IMR-90 (cell line): ENCODE measurements around the gene SLC19A1. TPM values are rescaled to one million over a fixed set of nuclear protein-coding genes. Genes with fewer than 3 reads are reported as not detected.

Experiments used
- ATAC-seq: fragments of 200-7000 bp; cut with Tn5 transposase; 2 replicates; pipeline ENCODE4 v1.9.1; 2020; ENCODE audit warnings: low read depth, mild to moderate bottlenecking, moderate library complexity
- BruUV-seq: library from RNA; stranded (reverse); fragments of 400-500 nt; replicated peaks from 2 replicates; lab custom pipeline; 2021; lab: Mats Ljungman, UMichigan
- CTCF ChIA-PET: fragments of 300-600 bp; formaldehyde crosslinking; extraction: SDS; loops from one replicate; lab custom pipeline; 2021; ENCODE audit warnings: antibody characterized with exemption; lab: Yijun Ruan, JAX
- POLR2A ChIA-PET: fragments of 300-600 bp; sonication (Branson Sonifier 250); formaldehyde crosslinking; loops from one replicate; lab custom pipeline; 2022; ENCODE audit warnings: antibody characterized with exemption; ENCODE audit not compliant: unreplicated experiment; lab: Charles Lee
- DNase-seq: peaks from one replicate; pipeline ENCODE4 v3.0.0; 2013
- H2AFZ ChIP-seq: replicated peaks from 2 replicates; pipeline ENCODE3; 2013; ENCODE audit warnings: low read length, mild to moderate bottlenecking; ENCODE audit not compliant: poor library complexity
- H2AK5ac ChIP-seq: 2 replicates; pipeline ENCODE4 v1.6.1; 2013; ENCODE audit warnings: low read depth, low read length, inconsistent platforms
- H2AK9ac ChIP-seq: replicated peaks from 2 replicates; pipeline ENCODE3; 2013; ENCODE audit warnings: mild to moderate bottlenecking, low read depth, low read length, moderate library complexity; ENCODE audit not compliant: poor library complexity
- H2BK120ac ChIP-seq: 2 replicates; pipeline ENCODE4 v1.6.1; 2013; ENCODE audit warnings: low read depth, low read length, inconsistent platforms
- H2BK15ac ChIP-seq: 3 replicates; pipeline ENCODE4 v1.6.1; 2013; ENCODE audit warnings: low read depth, low read length, inconsistent platforms
- H2BK20ac ChIP-seq: 2 replicates; pipeline ENCODE4 v1.6.1; 2013; ENCODE audit warnings: low read depth, mild to moderate bottlenecking, inconsistent platforms, low read length, moderate library complexity
- H2BK5ac ChIP-seq: 2 replicates; pipeline ENCODE4 v1.6.1; 2013; ENCODE audit warnings: mild to moderate bottlenecking, low read depth, low read length, inconsistent platforms; ENCODE audit not compliant: poor library complexity, severe bottlenecking
- H3K14ac ChIP-seq: replicated peaks from 2 replicates; pipeline ENCODE4 v1.6.1; 2013; ENCODE audit warnings: low read depth, low read length, inconsistent platforms
- H3K18ac ChIP-seq: 2 replicates; pipeline ENCODE4 v1.6.1; 2013; ENCODE audit warnings: low read depth, low read length, control low read depth
- H3K23ac ChIP-seq: 2 replicates; pipeline ENCODE4 v1.6.1; 2013; ENCODE audit warnings: low read depth, low read length, inconsistent platforms
- H3K27ac ChIP-seq: 2 replicates; pipeline ENCODE4 v1.5.1; 2013; ENCODE audit warnings: mild to moderate bottlenecking, control low read depth, low read length; ENCODE audit not compliant: insufficient read depth
- H3K27me3 ChIP-seq: 2 replicates; pipeline ENCODE4 v1.6.1; 2013; ENCODE audit warnings: low read length; ENCODE audit not compliant: control insufficient read depth, insufficient read depth
- H3K36me3 ChIP-seq: 2 replicates; pipeline ENCODE4 v1.6.1; 2013; ENCODE audit warnings: low read length, mixed read lengths; ENCODE audit not compliant: control insufficient read depth, insufficient read depth
- H3K4ac ChIP-seq: 2 replicates; pipeline ENCODE4 v1.6.1; 2013; ENCODE audit warnings: low read depth, low read length, inconsistent platforms
- H3K4me1 ChIP-seq: 2 replicates; pipeline ENCODE4 v1.6.1; 2013; ENCODE audit warnings: low read length, mixed read lengths; ENCODE audit not compliant: control insufficient read depth, insufficient read depth
- H3K4me2 ChIP-seq: 2 replicates; pipeline ENCODE4 v1.6.1; 2013; ENCODE audit warnings: low read depth, mild to moderate bottlenecking, control low read depth, low read length, moderate library complexity
- H3K4me3 ChIP-seq: 2 replicates; pipeline ENCODE4 v1.5.1; 2013; ENCODE audit warnings: low read depth, mild to moderate bottlenecking, control low read depth, low read length, moderate library complexity; ENCODE audit not compliant: insufficient read depth
- H3K56ac ChIP-seq: 2 replicates; pipeline ENCODE4 v1.6.1; 2013; ENCODE audit warnings: low read length, inconsistent platforms; ENCODE audit not compliant: insufficient read depth; ENCODE audit errors: extremely low read depth
- H3K79me1 ChIP-seq, 2 experiments: 2 replicates each; pipeline ENCODE4 v1.6.1; 2013; ENCODE audit warnings: low read length in 2 of 2, inconsistent platforms in 1 of 2, low read depth in 1 of 2
- H3K9ac ChIP-seq: 2 replicates; pipeline ENCODE4 v1.6.1; 2013; ENCODE audit warnings: low read depth, low read length, control low read depth
- H3K9me1 ChIP-seq: 2 replicates; pipeline ENCODE4 v1.6.1; 2013; ENCODE audit warnings: low read length, inconsistent platforms; ENCODE audit not compliant: insufficient read depth
- H3K9me3 ChIP-seq: 2 replicates; pipeline ENCODE4 v1.6.1; 2013; ENCODE audit warnings: low read length; ENCODE audit not compliant: control insufficient read depth, insufficient read depth
- H4K20me1 ChIP-seq: 2 replicates; pipeline ENCODE4 v1.6.1; 2013; ENCODE audit warnings: low read length, inconsistent platforms; ENCODE audit not compliant: insufficient read depth
- H4K5ac ChIP-seq: 2 replicates; pipeline ENCODE4 v1.6.1; 2013; ENCODE audit warnings: mild to moderate bottlenecking, low read depth, low read length, control low read depth
- H4K8ac ChIP-seq, 2 experiments: 2 replicates each; pipeline ENCODE4 v1.6.1; 2013; ENCODE audit warnings: low read depth in 2 of 2, low read length in 2 of 2, control low read depth in 1 of 2, inconsistent platforms in 1 of 2
- H4K91ac ChIP-seq: 2 replicates; pipeline ENCODE4 v1.6.1; 2013; ENCODE audit warnings: low read depth, low read length, inconsistent platforms; ENCODE audit not compliant: insufficient read depth
- BHLHE40 ChIP-seq: fragments of 150-350 bp; IDR thresholded peaks from 2 replicates; pipeline ENCODE4 v1.6.1; 2016; ENCODE audit warnings: mild to moderate bottlenecking, low read depth, low read length
- CEBPB ChIP-seq: IDR thresholded peaks from 2 replicates; pipeline ENCODE4 v1.6.1; 2012; ENCODE audit warnings: low read depth, low read length, improper control_type of control experiment
- CHD1 ChIP-seq: IDR thresholded peaks from 2 replicates; pipeline ENCODE4 v1.6.1; 2012; ENCODE audit warnings: low read depth, low read length, improper control_type of control experiment
- CTCF ChIP-seq: conservative IDR thresholded peaks from 2 replicates; pipeline ENCODE4 v1.5.1; 2012; ENCODE audit warnings: mild to moderate bottlenecking, low read depth, low read length, improper control_type of control experiment
- ELK1 ChIP-seq: fragments of 150-350 bp; IDR thresholded peaks from 2 replicates; pipeline ENCODE4 v1.6.1; 2016; ENCODE audit warnings: low read depth, mild to moderate bottlenecking, low read length, moderate library complexity, borderline replicate concordance
- FOS ChIP-seq: fragments of 150-350 bp; IDR thresholded peaks from 2 replicates; pipeline ENCODE4 v1.6.1; 2016; ENCODE audit warnings: low read depth, low read length
- MAFK ChIP-seq: IDR thresholded peaks from 2 replicates; pipeline ENCODE4 v1.6.1; 2012; ENCODE audit warnings: low read depth, low read length, improper control_type of control experiment
- MAZ ChIP-seq: IDR thresholded peaks from 2 replicates; pipeline ENCODE4 v1.6.1; 2012; ENCODE audit warnings: low read depth, mild to moderate bottlenecking, low read length, improper control_type of control experiment, moderate library complexity, borderline replicate concordance
- MXI1 ChIP-seq: IDR thresholded peaks from 2 replicates; pipeline ENCODE4 v1.6.1; 2012; ENCODE audit warnings: low read depth, mild to moderate bottlenecking, low read length, moderate library complexity, borderline replicate concordance
- NFE2L2 ChIP-seq: fragments of 150-350 bp; IDR thresholded peaks from 2 replicates; pipeline ENCODE4 v1.6.1; 2016; ENCODE audit warnings: low read depth, mild to moderate bottlenecking, low read length
- POLR2A ChIP-seq: IDR thresholded peaks from 2 replicates; pipeline ENCODE4 v1.6.1; 2012; ENCODE audit warnings: mild to moderate bottlenecking, low read depth, low read length
- RAD21 ChIP-seq: IDR thresholded peaks from 2 replicates; pipeline ENCODE4 v1.6.1; 2012; ENCODE audit warnings: low read length, improper control_type of control experiment
- RCOR1 ChIP-seq: IDR thresholded peaks from 2 replicates; pipeline ENCODE4 v1.6.1; 2012; ENCODE audit warnings: mild to moderate bottlenecking, low read length, improper control_type of control experiment; ENCODE audit not compliant: insufficient replicate concordance
- RFX5 ChIP-seq: IDR thresholded peaks from 2 replicates; pipeline ENCODE4 v1.8.0; 2012; ENCODE audit warnings: low read depth, mild to moderate bottlenecking, low read length, moderate library complexity
- SMC3 ChIP-seq: fragments of 150-350 bp; IDR thresholded peaks from 2 replicates; pipeline ENCODE4 v1.6.1; 2016; ENCODE audit warnings: low read depth, mild to moderate bottlenecking, antibody characterized with exemption, low read length, moderate library complexity
- WGBS, 2 experiments: methylation state at CpG; one replicate each; pipeline versions ENCODE4 v1.1.5 to v1.1.7; 2013; ENCODE audit warnings: missing lambda C conversion rate in 2 of 2; ENCODE audit not compliant: insufficient read length in 1 of 2; ENCODE audit errors: extremely low coverage in 2 of 2; 5-methylcytosine and 5-hydroxymethylcytosine counted together
- dilution Hi-C: fragments of 300-500 bp; cut with HindIII; formaldehyde crosslinking; loops from one replicate; pipeline ENCODE4 v1.14.3; 2018; ENCODE audit warnings: low sequenced_read_pairs; ENCODE audit not compliant: unreplicated experiment
- in situ Hi-C: fragments of 300-500 bp; cut with MboI; formaldehyde crosslinking; loops from 3 replicates; pipeline ENCODE4 v1.14.3; 2019; ENCODE audit warnings: low sequenced_read_pairs, inconsistent platforms, mixed read lengths
- intact Hi-C: fragments of 100-400 bp; cut with micrococcal nuclease; formaldehyde crosslinking; loops from 2 replicates; pipeline ENCODE4 v1.10.0; 2022
- polyA plus RNA-seq, 3 experiments: library from polyadenylated mRNA; depleted of rRNA; stranded (reverse); fragments of >200 nt; gene quantifications; 2 replicates each; pipeline ENCODE4 v1.2.3, GENCODE V29; 2012; ENCODE audit warnings: low replicate concordance in 1 of 3
- total RNA-seq: library from RNA; depleted of rRNA; stranded (reverse); fragments of >200 nt; gene quantifications from 2 replicates; pipeline ENCODE4 v1.2.3, GENCODE V29; 2012
- TF ChIP-seq, protein P1 (sequence below): fragments of 150-350 bp; IDR thresholded peaks from 2 replicates; pipeline ENCODE4 v1.6.1; 2017; ENCODE audit warnings: mild to moderate bottlenecking, antibody characterized with exemption, low read length, low read depth

The SLC19A1 gene
- total and polyA plus RNA-seq, 2 of the 4 experiments (the other 2 are of a cell fraction): 2.2 to 16.2 TPM

- ChIA-PET CTCF (no interaction called here), POLR2A (no interaction called here)
- WGBS, 2 experiments: 93% methylated on average over 19 of the region's 29 CpGs; no CpG with 5 or more reads in 1 of the 2 experiments
- Histone ChIP-seq H3K4ac (no peak overlapping the region), H3K79me1 (peaks cover 0 to 4% of the 10 kb centered on the region in 2 experiments; a peak in 1 of 4 replicates), H3K23ac (no peak overlapping the region), H2AFZ (no peak overlapping the region), H3K56ac (no peak overlapping the region), H2BK5ac (no peak overlapping the region), H4K8ac (no peak overlapping the region), H3K4me3 (no peak overlapping the region), H3K36me3 (peaks cover 57% of the 10 kb centered on the region), H2BK120ac (no peak overlapping the region), H3K18ac (no peak overlapping the region), H3K4me2 (no peak overlapping the region), H3K9me3 (no peaks in the 10 kb centered on the region), H2BK20ac (no peak overlapping the region), H3K4me1 (no peaks in the 10 kb centered on the region), H3K27me3 (no peaks in the 10 kb centered on the region), H4K20me1 (no peaks in the 10 kb centered on the region; the same call in 1 of the 2 replicates), H4K91ac (no peak overlapping the region), H3K9ac (no peak overlapping the region), H3K9me1 (peaks cover 6% of the 10 kb centered on the region; the same call in 1 of the 2 replicates), H2AK5ac (no peak overlapping the region), H2AK9ac (no peak overlapping the region), H2BK15ac (no peak overlapping the region), H3K27ac (no peak overlapping the region), H4K5ac (no peak overlapping the region), H3K14ac (no peak overlapping the region)
- in situ Hi-C loops: no loop called here
- DNase-seq (no peak), ATAC-seq (no peak)
- BruUV-seq: no TSS peak
- intact Hi-C loops: no loop called here
- TF ChIP-seq NFE2L2: no peak
- no peak for TF ChIP-seq CTCF
- no peak for TF ChIP-seq RAD21
- no peak for TF ChIP-seq RCOR1
- TF ChIP-seq MAFK: no peak
- no peak for TF ChIP-seq CHD1
- no peak for TF ChIP-seq CEBPB
- TF ChIP-seq MAZ: no peak
- no peak for TF ChIP-seq POLR2A
- no peak for TF ChIP-seq SMC3
- TF ChIP-seq, protein P1, sequence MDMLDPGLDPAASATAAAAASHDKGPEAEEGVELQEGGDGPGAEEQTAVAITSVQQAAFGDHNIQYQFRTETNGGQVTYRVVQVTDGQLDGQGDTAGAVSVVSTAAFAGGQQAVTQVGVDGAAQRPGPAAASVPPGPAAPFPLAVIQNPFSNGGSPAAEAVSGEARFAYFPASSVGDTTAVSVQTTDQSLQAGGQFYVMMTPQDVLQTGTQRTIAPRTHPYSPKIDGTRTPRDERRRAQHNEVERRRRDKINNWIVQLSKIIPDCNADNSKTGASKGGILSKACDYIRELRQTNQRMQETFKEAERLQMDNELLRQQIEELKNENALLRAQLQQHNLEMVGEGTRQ: no peak
- no peak for TF ChIP-seq FOS
- TF ChIP-seq BHLHE40: no peak
- no peak for TF ChIP-seq MXI1
- no peak for TF ChIP-seq ELK1
- no peak for TF ChIP-seq RFX5
- dilution Hi-C loops: no loop called here
Observed at GRCh38 chr21:45486443-45487160, 55.6 kb downstream of the SLC19A1 start.
